ENCODE measurements around the gene CDKN1C. TPM values are rescaled to one million over a fixed set of nuclear protein-coding genes. Genes with fewer than 3 reads are reported as not detected.

CDKN1C gene
- total RNA-seq, 1 experiment from 2014 or later: not detected

- no peaks in the 10 kb centered on the region for H4K20me1 ChIP-seq (ENCODE audit: insufficient read depth, low read depth, low read length)
- H3K36me3 ChIP-seq (ENCODE audit: insufficient read depth, low read length): no peaks in the 10 kb centered on the region
- H3K9ac ChIP-seq (ENCODE audit: low read length): no peak overlapping the region
- H3K79me2 ChIP-seq (ENCODE audit: low read length): no peaks in the 10 kb centered on the region
- H3K27ac ChIP-seq (ENCODE audit: low read length): no peak overlapping the region
- no peak for DNase-seq
- H3K9me2 ChIP-seq (replicated peaks; ENCODE audit: insufficient read depth, low read length): no peaks in the 10 kb centered on the region
- H3K4me2 ChIP-seq (ENCODE audit: low read depth, low read length, poor library complexity, severe bottlenecking): no peak overlapping the region
- no peaks in the 10 kb centered on the region for H3K4me1 ChIP-seq (ENCODE audit: low read length)
- no peak overlapping the region for H3K4me3 ChIP-seq (ENCODE audit: low read length)
- H3K27me3 ChIP-seq (ENCODE audit: low read length): no peaks in the 10 kb centered on the region
- no peak overlapping the region for H2AFZ ChIP-seq (ENCODE audit: low read length)
- no peaks in the 10 kb centered on the region for H3K9me3 ChIP-seq (ENCODE audit: low read length)
Measured at GRCh38 chr11:2924821-2925675, 39.5 kb upstream of the CDKN1C start.

- Histone ChIP-seq H3K27me3 (ENCODE audit: low read length) (no peaks in the 10 kb centered on the region), H4K20me1 (ENCODE audit: insufficient read depth, low read depth, low read length) (no peaks in the 10 kb centered on the region), H3K4me2 (ENCODE audit: low read depth, low read length, poor library complexity, severe bottlenecking) (no peak overlapping the region), H2AFZ (ENCODE audit: low read length) (no peak overlapping the region), H3K79me2 (ENCODE audit: low read length) (no peaks in the 10 kb centered on the region), H3K4me3 (ENCODE audit: low read length) (no peak overlapping the region), H3K4me1 (ENCODE audit: low read length) (no peaks in the 10 kb centered on the region), H3K27ac (ENCODE audit: low read length) (no peak overlapping the region), H3K36me3 (ENCODE audit: insufficient read depth, low read length) (no peaks in the 10 kb centered on the region), H3K9ac (ENCODE audit: low read length) (no peak overlapping the region), H3K9me2 (replicated peaks; ENCODE audit: insufficient read depth, low read length) (no peaks in the 10 kb centered on the region), H3K9me3 (ENCODE audit: low read length) (no peaks in the 10 kb centered on the region)
- DNase-seq: no peak
Measured at GRCh38 chr11:2924381-2924780, 38.8 kb upstream of the CDKN1C start.

GRCh38 chr11:2923446-2924375, 38.1 kb upstream of the CDKN1C start:
- Histone ChIP-seq H4K20me1 (ENCODE audit: insufficient read depth, low read depth, low read length) (no peaks in the 10 kb centered on the region), H3K9me3 (ENCODE audit: low read length) (no peaks in the 10 kb centered on the region), H3K9me2 (replicated peaks; ENCODE audit: insufficient read depth, low read length) (no peaks in the 10 kb centered on the region), H3K4me3 (ENCODE audit: low read length) (no peak overlapping the region), H3K36me3 (ENCODE audit: insufficient read depth, low read length) (no peaks in the 10 kb centered on the region), H3K4me2 (ENCODE audit: low read depth, low read length, poor library complexity, severe bottlenecking) (no peak overlapping the region), H3K27me3 (ENCODE audit: low read length) (no peaks in the 10 kb centered on the region), H3K9ac (ENCODE audit: low read length) (no peak overlapping the region), H3K27ac (ENCODE audit: low read length) (no peak overlapping the region), H3K79me2 (ENCODE audit: low read length) (no peaks in the 10 kb centered on the region), H2AFZ (ENCODE audit: low read length) (no peak overlapping the region), H3K4me1 (ENCODE audit: low read length) (no peaks in the 10 kb centered on the region)
- DNase-seq: no peak

DNA sequence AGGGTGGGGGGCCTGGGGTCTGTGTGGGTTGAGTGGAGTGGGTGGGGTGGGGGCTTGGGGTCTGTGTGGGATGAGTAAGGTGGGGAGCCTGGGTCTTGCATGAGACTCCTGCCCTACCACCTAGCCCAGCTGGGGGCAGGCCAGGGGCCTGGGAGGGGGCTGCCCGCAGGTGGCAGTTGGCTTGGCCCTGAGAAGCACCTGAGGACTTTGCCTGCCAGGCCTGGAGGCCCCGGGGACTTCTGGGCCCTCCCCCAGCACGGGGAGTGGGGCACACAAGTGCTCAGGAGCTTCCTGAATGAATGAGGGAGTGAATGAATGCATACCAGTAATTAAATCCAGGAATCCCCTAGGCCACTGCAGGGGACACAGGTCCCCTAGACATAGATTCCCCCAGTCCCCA, 37.1 kb upstream of the CDKN1C start:
- Histone ChIP-seq H3K9ac (ENCODE audit: low read length) (no peak overlapping the region), H3K36me3 (ENCODE audit: insufficient read depth, low read length) (no peaks in the 10 kb centered on the region), H3K9me2 (replicated peaks; ENCODE audit: insufficient read depth, low read length) (no peaks in the 10 kb centered on the region), H3K4me2 (ENCODE audit: low read depth, low read length, poor library complexity, severe bottlenecking) (no peak overlapping the region), H3K79me2 (ENCODE audit: low read length) (no peaks in the 10 kb centered on the region), H2AFZ (ENCODE audit: low read length) (no peak overlapping the region), H3K4me1 (ENCODE audit: low read length) (no peaks in the 10 kb centered on the region), H3K27ac (ENCODE audit: low read length) (no peak overlapping the region), H3K27me3 (ENCODE audit: low read length) (no peaks in the 10 kb centered on the region), H3K4me3 (ENCODE audit: low read length) (no peak overlapping the region), H4K20me1 (ENCODE audit: insufficient read depth, low read depth, low read length) (no peaks in the 10 kb centered on the region), H3K9me3 (ENCODE audit: low read length) (no peaks in the 10 kb centered on the region)
- DNase-seq: no peak

GRCh38 chr11:2921742-2922493, 36.3 kb upstream of the CDKN1C start:
- Histone ChIP-seq H2AFZ (ENCODE audit: low read length) (no peak overlapping the region), H3K4me1 (ENCODE audit: low read length) (no peaks in the 10 kb centered on the region), H3K27me3 (ENCODE audit: low read length) (no peaks in the 10 kb centered on the region), H3K27ac (ENCODE audit: low read length) (no peak overlapping the region), H3K9me2 (replicated peaks; ENCODE audit: insufficient read depth, low read length) (no peaks in the 10 kb centered on the region), H3K9ac (ENCODE audit: low read length) (no peak overlapping the region), H3K9me3 (ENCODE audit: low read length) (no peaks in the 10 kb centered on the region), H3K36me3 (ENCODE audit: insufficient read depth, low read length) (no peaks in the 10 kb centered on the region), H3K4me3 (ENCODE audit: low read length) (no peak overlapping the region), H4K20me1 (ENCODE audit: insufficient read depth, low read depth, low read length) (no peaks in the 10 kb centered on the region), H3K79me2 (ENCODE audit: low read length) (no peaks in the 10 kb centered on the region), H3K4me2 (ENCODE audit: low read depth, low read length, poor library complexity, severe bottlenecking) (no peak overlapping the region)
- DNase-seq: no peak

- Histone ChIP-seq H3K27me3 (ENCODE audit: low read length) (no peaks in the 10 kb centered on the region), H3K4me1 (ENCODE audit: low read length) (no peaks in the 10 kb centered on the region), H3K9me2 (replicated peaks; ENCODE audit: insufficient read depth, low read length) (no peaks in the 10 kb centered on the region), H3K9ac (ENCODE audit: low read length) (no peak overlapping the region), H4K20me1 (ENCODE audit: insufficient read depth, low read depth, low read length) (no peaks in the 10 kb centered on the region), H3K79me2 (ENCODE audit: low read length) (no peaks in the 10 kb centered on the region), H3K4me2 (ENCODE audit: low read depth, low read length, poor library complexity, severe bottlenecking) (no peak overlapping the region), H3K36me3 (ENCODE audit: insufficient read depth, low read length) (no peaks in the 10 kb centered on the region), H3K4me3 (ENCODE audit: low read length) (no peak overlapping the region), H3K27ac (ENCODE audit: low read length) (no peak overlapping the region), H2AFZ (ENCODE audit: low read length) (no peak overlapping the region), H3K9me3 (ENCODE audit: low read length) (no peaks in the 10 kb centered on the region)
- DNase-seq: no peak
Measured at GRCh38 chr11:2921261-2921660, 35.7 kb upstream of the CDKN1C start.

- Histone ChIP-seq H3K9me3 (ENCODE audit: low read length) (no peaks in the 10 kb centered on the region), H3K79me2 (ENCODE audit: low read length) (no peaks in the 10 kb centered on the region), H3K9me2 (replicated peaks; ENCODE audit: insufficient read depth, low read length) (no peaks in the 10 kb centered on the region), H3K27me3 (ENCODE audit: low read length) (no peaks in the 10 kb centered on the region), H4K20me1 (ENCODE audit: insufficient read depth, low read depth, low read length) (no peaks in the 10 kb centered on the region), H3K27ac (ENCODE audit: low read length) (no peak overlapping the region), H3K4me2 (ENCODE audit: low read depth, low read length, poor library complexity, severe bottlenecking) (no peak overlapping the region), H3K4me1 (ENCODE audit: low read length) (no peaks in the 10 kb centered on the region), H3K36me3 (ENCODE audit: insufficient read depth, low read length) (no peaks in the 10 kb centered on the region), H2AFZ (ENCODE audit: low read length) (no peak overlapping the region), H3K9ac (ENCODE audit: low read length) (no peak overlapping the region), H3K4me3 (ENCODE audit: low read length) (no peak overlapping the region)
- no peak for DNase-seq
Measured at GRCh38 chr11:2920343-2920742, 34.8 kb upstream of the CDKN1C start.

DNA sequence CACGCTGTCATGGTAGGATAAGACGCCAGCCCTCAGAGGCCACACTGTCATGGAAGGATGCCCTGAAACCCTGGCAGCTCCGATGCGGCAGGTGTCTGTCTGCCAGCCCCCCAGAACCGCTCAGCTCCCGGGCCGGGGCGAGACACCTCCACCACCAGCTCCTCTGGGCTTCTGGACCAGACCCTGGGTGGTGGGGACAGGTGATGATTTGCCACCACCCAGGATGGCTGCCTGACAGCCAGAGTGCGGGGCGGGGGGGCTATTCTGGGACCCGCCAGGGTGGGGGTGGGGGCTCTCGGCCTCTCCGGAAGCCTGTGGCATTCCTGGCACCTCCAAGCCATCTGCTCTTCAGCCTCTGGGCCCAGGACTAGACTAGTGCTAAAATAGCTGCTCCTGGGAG, 34.3 kb upstream of the CDKN1C start:
- no peaks in the 10 kb centered on the region for H3K36me3 ChIP-seq (ENCODE audit: insufficient read depth, low read length)
- no peak overlapping the region for H3K27ac ChIP-seq (ENCODE audit: low read length)
- H3K4me3 ChIP-seq (ENCODE audit: low read length): no peak overlapping the region
- no peaks in the 10 kb centered on the region for H3K9me2 ChIP-seq (replicated peaks; ENCODE audit: insufficient read depth, low read length)
- no peaks in the 10 kb centered on the region for H3K9me3 ChIP-seq (ENCODE audit: low read length)
- H3K79me2 ChIP-seq (ENCODE audit: low read length): no peaks in the 10 kb centered on the region
- H3K4me1 ChIP-seq (ENCODE audit: low read length): no peaks in the 10 kb centered on the region
- no peak overlapping the region for H3K9ac ChIP-seq (ENCODE audit: low read length)
- no peak overlapping the region for H3K4me2 ChIP-seq (ENCODE audit: low read depth, low read length, poor library complexity, severe bottlenecking)
- H3K27me3 ChIP-seq (ENCODE audit: low read length): no peaks in the 10 kb centered on the region
- no peaks in the 10 kb centered on the region for H4K20me1 ChIP-seq (ENCODE audit: insufficient read depth, low read depth, low read length)
- no peak overlapping the region for H2AFZ ChIP-seq (ENCODE audit: low read length)
- no peak for DNase-seq

All from Karpas-422 (cell line).